GM19238 (cell line): Measurements from ENCODE around the gene WRNIP1.

Experiments used
- DNase-seq: peaks from one replicate; pipeline ENCODE4 v3.0.0; 2011; ENCODE audit warnings: low spot score; ENCODE audit not compliant: insufficient read length

The WRNIP1 gene

DNA sequence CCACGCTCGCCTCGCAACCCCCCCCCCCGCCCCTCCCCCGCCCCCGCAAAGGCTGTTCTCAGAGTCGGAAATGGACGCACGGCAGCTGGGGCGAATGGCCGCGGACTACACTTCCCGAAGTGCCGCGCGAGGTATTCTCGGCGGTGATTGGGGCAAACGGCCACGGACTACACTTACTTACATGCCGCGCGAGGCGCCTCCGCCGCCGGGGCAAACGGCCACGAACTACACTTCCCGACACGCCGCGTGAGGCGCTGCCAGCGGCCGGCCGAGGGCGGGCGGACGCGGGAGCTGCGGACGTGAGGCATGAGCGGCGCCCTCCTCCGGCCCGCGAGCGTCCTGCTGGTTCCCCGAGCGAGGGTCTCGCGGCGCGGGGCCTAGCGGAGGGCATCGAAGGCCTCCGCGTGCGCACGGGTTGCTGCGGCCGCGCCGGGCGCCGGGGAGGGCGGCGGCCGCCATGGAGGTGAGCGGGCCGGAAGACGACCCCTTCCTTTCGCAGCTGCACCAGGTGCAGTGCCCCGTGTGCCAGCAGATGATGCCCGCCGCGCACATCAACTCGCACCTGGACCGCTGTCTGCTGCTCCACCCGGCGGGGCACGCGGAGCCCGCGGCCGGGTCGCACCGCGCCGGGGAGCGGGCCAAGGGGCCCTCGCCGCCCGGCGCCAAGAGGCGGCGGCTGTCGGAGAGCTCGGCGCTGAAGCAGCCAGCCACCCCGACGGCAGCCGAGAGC lies at the start of gene WRNIP1:
Gene WRNIP1 (plus strand): TSS at position 228 of the 730 bp plus-strand sequence. CDS start 230 bp downstream, at position 458.
- peak; percentile 92 for DNase-seq

DNA sequence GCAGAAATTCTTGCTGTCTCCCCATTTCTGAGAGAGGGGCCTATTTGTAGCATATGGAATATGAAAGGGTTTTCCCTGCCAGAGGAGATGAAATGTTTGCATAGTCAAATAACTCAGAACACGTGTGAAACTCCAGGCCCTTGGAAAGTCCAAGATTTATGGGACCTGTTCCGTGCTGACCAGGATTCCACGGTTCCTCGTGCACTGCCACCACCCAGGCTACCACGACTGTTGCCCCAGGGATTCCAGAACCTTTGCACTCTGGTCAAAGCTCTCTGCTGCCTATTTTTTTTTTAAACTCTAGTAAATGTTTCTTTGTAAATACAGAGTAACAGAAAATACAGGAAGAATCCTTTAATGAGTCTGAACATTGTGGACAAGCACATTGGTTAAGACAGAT lies 49.5 kb upstream of the WRNIP1 start:
- DNase-seq = no peak

DNA sequence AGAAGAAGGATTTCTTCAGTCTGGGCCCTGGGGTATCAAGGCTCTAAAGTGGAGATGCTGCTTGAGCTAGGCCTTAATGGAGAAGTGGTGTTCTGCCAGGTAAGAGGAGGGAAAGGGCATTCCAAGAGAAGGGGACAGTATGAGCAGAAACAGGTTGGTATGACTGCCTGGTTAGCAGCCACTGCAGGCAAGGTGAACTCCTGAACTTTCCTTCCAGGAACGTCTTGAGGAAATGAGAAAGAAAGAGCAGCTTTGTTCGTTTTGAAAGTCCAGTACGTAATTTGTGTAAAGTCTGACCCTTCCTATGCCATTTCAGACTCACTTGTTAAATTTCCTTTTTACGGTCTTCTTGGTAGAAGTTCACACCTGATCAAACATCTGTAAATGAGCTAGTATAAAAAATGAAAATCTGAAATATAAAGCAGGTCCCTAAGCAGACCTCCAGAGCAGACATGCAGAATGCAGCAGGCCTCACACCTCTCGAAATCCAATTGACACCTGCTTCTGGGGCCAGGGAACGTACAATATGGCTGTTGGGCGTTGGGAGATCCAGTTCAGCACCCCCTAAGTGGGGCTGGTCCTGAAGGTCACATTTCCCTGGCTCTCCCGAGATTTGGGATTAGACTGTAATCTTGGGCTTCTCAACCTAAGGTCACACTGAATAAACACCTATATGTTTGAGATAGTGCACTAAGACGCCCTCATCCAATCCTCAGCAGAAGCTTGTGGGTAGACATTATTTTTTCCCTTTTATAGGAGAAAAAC lies 48.1 kb upstream of the WRNIP1 start:
- no peak for DNase-seq

DNA sequence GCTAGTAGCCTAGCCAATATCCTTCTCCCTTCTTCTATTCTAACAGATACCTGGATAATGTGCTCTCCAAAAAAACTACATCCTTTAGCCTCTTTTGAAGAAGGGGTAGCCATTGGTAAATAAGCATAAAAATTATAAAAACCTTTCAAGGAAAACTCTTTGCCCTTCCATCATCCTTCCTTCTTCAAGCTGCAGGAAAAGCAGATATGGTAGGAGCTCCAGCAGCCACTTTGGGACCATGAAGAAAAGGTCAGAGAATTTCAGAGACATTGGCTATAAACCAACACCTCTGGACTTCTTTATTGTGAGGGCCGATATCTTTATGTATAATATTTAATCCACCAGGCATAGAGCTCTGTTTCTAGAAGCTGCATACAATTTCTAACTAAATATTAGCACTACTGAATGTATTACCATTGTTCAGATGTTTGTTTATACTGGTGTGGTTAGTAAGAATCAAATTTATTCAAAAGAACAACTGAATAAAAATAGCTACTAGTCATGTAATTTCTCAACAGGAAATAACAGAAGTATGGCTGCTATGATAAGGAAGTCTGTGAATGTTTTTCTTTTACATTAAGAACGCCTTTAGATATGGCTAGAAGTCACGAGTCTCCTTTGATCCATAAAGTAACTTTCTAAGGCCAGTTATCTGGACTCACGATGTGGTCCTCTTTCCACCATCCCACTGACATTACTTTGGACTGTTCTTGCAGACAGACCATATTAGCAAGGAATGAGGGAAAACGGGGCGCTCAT lies 46.7 kb upstream of the WRNIP1 start:
- DNase-seq = no peak

DNA sequence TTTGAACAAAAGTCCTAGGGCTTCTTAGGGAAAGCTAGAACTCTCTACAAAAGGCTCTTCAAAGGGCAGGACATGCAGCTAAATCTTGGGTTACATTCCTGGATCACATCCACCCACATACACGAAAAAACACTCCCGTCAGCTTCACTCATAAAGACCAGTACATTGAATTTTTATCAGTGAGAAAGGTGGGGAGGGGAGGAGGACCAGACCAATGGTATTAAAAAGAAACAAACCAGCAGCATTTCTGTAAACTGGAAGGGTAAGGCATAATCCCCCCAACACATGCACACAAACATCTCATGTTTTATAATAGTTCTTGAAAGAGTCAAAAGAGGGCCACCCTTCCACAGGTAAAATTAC lies 46.1 kb upstream of the WRNIP1 start:
- DNase-seq = no peak

DNA sequence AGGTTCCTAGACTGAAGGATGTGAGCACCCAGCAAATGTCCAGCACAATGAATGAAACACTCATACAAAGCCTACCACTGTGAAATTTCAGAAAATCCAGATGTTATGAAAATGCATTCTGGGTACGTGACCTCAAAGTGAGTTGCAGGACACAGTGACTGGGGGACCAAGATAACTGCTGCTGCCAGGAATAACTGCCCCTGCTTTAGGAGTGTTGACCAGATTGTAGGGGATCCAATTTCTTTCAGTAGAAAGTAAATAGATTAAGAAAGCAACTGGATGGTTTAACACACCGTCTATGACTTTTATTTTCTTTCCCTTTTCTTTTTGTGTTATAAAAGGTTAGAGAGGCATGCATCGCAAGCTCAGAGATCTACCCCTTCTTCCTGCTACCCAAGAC lies 44.0 kb upstream of the WRNIP1 start:
- no peak for DNase-seq

DNA sequence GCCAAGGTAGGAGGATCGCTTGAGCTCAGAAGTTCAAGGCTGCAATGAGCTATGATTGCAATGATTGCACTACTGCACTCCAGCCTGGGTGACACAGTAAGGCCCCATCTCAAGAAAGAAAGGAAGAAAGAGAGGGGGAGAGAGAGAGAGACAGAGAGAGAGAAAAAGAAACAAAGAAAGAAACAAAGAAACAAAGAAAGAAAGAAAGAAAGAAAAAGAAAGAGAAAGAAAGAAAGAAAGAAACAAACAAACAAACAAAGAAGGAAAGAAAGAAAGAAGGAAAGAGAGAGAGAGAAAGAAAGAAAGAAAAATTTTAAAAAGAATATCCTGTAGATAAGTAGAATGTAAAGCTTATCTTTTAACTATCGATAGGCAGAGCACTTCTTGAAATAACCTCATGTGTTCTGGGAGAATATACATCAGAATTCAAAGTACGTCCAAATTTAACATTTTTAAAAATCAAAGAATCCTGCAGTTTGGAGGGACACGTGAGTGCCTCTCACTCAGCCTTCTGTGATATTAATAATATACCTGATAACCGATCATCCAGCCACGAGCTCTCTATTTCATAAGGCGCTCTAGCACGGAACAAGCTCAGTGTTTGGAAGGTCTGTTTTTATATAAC lies 39.7 kb upstream of the WRNIP1 start:
- DNase-seq = no peak

DNA sequence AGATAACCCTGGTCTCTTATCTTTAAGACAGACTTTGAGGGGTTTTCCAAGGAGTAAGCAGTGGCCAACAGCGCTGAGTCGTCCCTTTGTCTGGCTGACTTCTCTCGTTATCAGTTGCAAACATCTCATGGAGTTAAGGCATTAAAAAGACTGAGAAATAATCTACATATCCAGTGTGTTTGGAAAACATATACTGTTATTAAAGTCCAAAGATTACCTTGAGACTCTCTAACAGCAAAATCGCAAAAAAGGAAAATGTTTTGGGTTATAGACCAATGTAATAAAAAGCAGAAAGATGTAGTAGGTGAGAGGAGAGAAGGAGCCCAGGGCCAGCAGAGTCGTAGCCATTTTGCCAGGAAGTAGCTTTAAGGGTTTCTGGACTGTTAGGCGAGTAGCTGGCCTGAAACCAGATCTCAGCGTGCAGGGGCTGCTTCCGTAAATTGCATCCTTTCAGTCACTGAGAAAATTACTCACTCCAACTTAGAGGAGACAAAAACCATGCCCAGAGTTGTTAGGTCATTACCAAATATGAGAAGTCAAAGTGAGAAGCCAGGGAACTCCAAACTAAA lies 39.1 kb upstream of the WRNIP1 start:
- DNase-seq = peak; percentile 16

DNA sequence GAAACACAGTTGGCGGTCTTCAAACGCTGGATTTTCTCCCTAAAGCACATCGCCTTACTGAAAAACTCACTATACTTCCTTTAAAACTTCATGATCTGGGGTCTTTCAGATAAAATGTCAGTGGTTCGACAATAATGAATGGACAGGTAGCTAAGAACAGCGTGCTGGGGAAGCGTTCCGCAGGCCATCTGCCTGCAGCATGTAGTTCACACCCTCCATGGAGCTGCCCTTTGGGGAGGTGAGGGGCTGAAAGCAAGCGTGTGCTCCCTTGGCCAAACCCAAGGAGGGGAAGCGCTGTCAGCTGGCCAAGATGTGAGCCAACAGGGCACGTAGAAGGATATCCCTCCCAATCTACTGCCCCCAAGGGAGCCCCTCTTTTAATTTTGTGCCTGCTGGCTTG lies 35.3 kb upstream of the WRNIP1 start:
- DNase-seq = no peak

DNA sequence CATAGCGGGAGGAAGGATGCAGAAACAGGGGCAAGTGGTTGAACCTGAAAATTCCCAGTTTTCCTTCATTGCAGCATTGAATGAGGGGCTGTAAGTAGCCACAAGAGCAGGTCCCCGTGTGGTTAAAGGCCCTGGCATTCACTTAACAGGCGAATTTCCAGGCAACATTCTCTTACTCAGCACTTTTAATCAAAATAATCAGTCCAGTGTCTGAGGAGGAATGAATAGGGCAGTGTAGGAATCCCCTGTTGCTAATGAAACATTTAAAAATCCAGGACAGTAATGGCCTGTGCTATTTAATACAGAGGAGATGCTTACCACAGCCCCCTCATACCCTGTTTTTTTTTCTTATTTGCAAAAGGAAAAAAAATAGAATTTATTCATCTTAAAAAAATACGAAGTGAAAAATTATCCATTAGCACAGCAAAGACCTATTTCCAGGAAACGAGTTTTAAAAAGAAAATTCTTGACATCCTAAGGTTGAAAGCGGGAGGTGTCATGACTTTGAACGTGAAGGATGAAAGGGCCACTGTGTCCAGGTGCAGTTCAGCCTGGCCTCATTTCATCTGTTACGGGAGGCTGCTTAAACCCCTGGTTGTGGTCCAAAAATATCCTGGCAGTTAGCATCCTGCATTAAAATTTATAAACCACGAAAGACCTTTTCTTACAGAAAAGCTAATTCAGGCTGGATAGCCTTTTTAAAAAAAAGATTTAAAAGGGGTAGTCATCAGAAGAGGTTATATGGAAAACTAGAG lies 34.7 kb upstream of the WRNIP1 start:
- no peak for DNase-seq

DNA sequence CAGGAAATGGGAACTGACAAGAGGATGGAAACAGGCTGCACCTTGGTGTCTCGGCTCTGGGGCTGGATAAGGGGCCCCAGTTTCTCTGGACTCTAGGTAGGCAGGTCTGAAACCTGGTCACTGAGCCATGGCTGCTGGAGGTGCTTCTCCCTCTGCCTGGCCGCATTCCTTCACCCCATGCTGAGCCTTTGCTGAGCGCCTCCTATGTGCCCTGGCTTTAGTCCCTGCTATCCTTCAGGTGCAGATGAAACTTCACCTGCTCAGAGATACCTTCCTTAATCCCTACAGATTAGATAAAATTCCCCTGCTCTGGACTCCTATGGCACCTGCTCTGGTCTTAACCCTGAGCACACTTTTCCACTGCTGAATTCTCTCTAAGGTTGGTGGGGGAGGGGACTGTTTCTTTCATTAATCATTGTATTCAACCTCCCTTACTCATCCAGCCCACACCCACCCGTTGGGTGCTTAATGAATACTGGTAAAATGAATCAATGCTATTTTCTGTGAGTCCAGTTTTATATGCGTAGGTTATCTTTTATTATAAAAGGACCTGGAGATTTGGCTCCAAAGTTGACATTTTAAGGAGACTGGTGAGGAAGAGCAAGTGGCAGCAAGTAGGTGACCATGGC lies 33.8 kb upstream of the WRNIP1 start:
- no peak for DNase-seq

DNA sequence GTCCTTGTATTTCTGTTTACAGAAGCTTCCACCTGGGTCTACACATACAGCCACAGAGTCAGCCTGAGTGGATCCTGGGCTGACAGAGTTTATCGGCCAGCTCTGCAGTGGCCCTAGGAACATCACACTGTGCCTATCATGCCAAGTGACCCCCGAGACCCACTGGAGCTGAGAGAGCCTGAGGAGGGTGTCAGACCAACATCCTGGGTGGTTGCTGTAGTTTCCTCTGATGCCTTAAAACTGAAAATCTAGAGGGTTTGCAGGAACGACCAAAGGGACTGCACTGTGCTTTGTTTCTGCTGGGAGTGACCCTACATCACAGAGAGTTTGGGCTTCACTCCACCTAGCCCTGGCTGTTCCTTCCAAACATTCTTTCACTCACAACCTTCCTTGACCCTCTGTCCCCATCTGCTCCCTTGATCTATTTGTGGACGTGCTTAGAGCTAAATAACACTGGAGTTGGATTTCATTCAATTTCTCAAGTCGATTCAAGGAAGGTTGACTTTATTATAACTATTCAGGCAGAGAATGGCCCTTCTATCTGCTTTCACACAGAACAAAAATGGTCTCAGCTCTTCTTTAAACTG lies 32.6 kb upstream of the WRNIP1 start:
- DNase-seq = no peak

DNA sequence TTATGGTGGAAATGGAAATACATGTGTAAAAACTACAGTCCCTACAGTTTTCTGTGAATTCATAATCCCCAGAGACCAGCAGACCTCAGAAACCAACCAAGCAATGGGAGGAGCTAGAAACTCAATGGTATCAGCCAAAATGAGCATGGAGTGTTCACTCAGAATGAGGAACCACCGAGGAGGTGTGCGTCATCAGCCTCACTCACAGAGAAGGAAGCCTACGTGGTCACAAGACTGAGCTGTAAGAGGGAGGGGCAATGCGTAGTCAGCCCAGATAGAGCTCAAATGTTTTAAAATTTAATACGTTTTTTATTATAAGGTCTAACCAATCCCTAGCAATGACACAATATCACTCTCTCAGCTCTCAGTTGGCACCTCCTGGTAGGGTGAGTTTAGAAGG lies 31.9 kb upstream of the WRNIP1 start:
- peak; percentile 58 for DNase-seq

DNA sequence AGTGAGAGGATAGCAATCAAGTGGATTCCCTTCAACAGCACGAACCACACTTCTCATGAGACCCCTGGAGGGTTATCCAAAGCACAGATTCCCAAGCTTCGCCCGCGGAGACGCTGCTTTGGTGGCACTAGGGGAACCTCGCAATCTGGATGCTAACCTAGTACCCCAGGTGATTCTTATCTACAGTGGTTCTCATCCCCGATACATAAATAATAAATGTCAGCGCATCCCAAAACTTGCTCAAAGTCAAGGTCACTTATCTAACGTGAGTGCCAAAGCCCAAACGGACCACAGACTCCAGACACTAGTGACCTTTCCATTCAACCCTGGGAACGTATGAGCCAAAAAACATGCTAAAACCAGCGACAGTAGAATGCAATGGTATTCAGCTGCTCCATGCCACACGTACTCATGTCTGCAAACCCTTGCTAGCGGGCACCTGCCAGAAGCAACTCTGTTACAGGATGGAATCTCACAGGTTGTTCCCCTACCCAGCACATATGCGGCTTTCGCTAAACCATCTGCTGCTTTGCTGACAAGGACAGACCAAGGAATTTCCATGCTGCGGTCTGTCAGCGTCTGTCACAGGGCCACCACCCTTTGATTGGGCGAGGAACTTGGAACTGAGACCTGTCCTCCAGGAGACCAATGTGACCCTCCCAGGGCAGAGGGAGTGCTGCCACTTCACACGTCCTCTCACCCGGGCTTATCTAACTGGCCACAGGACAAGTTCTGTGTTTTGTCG lies 31.3 kb upstream of the WRNIP1 start:
- DNase-seq = no peak

DNA sequence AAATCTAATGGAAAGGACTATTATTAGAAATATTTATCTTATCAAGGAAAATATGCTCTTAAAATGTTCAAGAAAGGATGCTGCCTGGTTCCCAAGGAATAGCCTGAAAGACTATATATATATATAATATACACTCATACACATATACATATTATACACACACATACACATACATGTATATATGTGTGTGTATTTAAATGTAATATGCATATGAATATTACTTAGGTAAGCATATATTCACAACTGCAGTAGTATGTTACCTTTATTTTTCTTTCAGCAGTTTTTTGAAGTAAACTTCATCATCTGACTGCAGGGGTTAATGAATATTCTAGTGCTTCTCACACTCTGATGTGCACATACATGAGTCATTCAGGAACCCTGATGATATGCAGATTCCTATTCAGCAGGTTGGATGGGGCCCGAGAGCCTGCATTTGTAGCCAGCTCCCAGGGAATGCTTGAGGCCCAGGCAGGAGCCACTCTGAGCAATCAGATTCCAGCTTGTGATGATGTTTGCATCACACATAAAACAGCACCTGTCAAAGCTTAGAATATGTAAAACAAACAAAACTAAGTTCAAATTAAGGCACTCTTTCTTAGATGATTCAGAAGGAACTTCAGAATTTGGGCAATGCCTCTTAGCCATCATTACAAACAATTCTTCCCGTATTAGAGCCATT lies 30.6 kb upstream of the WRNIP1 start:
- DNase-seq = no peak

DNA sequence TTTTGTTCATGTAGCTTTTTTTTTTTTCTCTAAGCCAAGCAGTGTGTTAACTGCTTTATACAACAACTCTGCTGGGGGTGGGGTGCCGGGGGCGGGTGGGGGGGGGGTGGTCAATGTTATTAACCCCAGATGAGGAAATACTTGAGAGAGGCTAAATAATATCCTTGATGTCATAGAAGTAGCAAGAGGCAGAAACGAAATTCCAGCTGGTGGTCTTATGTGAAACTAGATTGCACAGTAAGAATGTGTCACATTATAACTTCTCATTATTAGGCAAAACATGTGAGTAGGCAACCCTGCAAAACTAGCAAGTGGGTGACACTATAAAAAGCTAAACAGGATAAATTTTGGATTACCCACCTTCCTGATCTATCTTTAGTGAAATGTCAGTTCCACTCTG lies 27.3 kb upstream of the WRNIP1 start:
- no peak for DNase-seq

DNA sequence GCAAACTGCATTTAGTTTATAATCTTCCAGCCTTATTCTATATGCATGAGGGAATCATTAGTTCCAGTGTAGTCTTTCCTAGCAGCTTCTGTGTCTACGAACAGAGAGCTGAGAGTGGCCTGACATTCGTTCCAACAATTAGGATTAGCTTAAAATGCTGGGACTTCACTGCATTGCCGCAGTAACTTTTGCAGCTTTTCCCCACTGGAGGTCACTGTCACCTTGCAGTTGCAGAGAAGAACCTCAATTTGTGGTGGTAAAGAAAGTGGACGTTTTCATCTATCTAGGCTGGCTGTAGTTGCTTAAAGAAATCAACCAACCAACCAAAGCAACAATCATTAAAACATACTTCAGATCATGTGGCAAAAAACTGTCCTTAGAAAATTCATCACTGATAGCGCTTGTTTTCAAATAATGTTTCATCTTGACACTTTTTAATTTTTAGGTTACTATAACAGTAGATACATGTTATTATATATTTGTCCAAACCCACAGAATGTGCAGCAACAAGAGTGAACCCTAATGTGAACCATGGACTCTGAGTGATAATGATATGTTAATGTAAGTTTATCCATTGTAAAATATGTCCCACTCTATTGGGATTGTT lies 26.7 kb upstream of the WRNIP1 start:
- no peak for DNase-seq

DNA sequence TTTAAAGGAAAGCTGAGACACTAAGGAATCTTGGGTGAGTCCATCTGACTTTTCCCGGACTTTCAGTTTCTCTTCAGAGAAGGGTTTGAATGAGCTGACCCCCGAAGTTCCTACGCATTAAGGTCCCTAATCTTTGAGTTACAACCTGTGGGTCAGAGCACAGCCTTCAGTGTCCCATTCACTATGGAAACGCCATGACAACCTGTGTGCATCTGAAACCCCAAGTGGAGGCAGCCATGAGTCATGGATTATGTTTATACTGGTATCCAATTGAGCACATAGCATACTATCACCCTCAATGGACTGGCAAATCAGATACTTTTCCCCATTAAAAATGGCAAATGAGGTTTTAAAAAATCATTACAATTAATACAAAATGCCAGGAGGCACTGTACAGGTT lies 25.9 kb upstream of the WRNIP1 start:
- DNase-seq = no peak
